HepG2 (cell line): Measurements from ENCODE around the gene CNTFR. TPM values are rescaled to one million over a fixed set of nuclear protein-coding genes. Genes with fewer than 3 reads are reported as not detected.

Source experiments
- ATAC-seq: fragments of 200-7000 bp; cut with Tn5 transposase; 3 replicates; pipeline ENCODE4 v1.9.1; 2020; ENCODE audit warnings: mild to moderate bottlenecking, moderate library complexity
- BruUV-seq: library from RNA; stranded (reverse); fragments of 400-500 nt; replicated peaks from 2 replicates; lab custom pipeline; 2021; lab: Mats Ljungman, UMichigan
- CTCF ChIA-PET: fragments of 300-600 bp; formaldehyde crosslinking; extraction: SDS; loops from one replicate; lab custom pipeline; 2021; ENCODE audit warnings: low total read pairs, inconsistent platforms, low intra/inter-chr PET ratio; lab: Yijun Ruan, JAX
- POLR2A ChIA-PET: fragments of 350-600 bp; sonication (Branson Sonifier 250); formaldehyde crosslinking; loops from one replicate; lab custom pipeline; 2020; ENCODE audit warnings: antibody characterized with exemption, inconsistent platforms; lab: Yijun Ruan, JAX
- DNase-seq: peaks from one replicate; pipeline ENCODE4 v3.0.0-alpha.2; 2015; ENCODE audit warnings: low spot score
- FAIRE-seq: peaks from 3 replicates; lab custom pipeline; 2011; peaks lifted over from hg19 to GRCh38; lab: Jason Lieb, UNC
- H2AFZ ChIP-seq: one replicate; pipeline ENCODE4 v1.6.1; 2011; ENCODE audit warnings: low read length, inconsistent platforms
- H3K27ac ChIP-seq: fragments of 300-600 bp; 3 replicates; pipeline ENCODE4 v1.8.0; 2011; ENCODE audit warnings: mixed run types, mild to moderate bottlenecking, mixed read lengths, low read length, inconsistent platforms; ENCODE audit not compliant: insufficient read depth; ENCODE audit errors: extremely low read length
- H3K27me3 ChIP-seq, 2 experiments: fragments of 200-600 bp in 1 of 2; 2 replicates in 1 of 2; 3 replicates in 1 of 2; pipeline versions ENCODE4 v1.6.0 to v1.8.0; 2011; ENCODE audit warnings: low read length in 2 of 2, mild to moderate bottlenecking in 2 of 2, moderate library complexity in 2 of 2, inconsistent platforms in 1 of 2; ENCODE audit not compliant: insufficient read depth in 2 of 2, control insufficient read depth in 1 of 2
- H3K36me3 ChIP-seq, 2 experiments: fragments of 200-600 bp in 1 of 2; replicated peaks in 1 of 2; 2 replicates in 1 of 2; 3 replicates in 1 of 2; pipeline versions ENCODE4 v1.5.1 to v1.8.0; 2011; ENCODE audit warnings: low read length in 2 of 2, inconsistent platforms in 1 of 2; ENCODE audit not compliant: insufficient read depth in 2 of 2, control insufficient read depth in 1 of 2
- H3K4me1 ChIP-seq: 2 replicates; pipeline ENCODE4 v1.5.1; 2012; ENCODE audit warnings: low read length, inconsistent platforms; ENCODE audit not compliant: insufficient read depth
- H3K4me2 ChIP-seq: 2 replicates; pipeline ENCODE4 v1.6.0; 2011; ENCODE audit warnings: low read depth, low read length, inconsistent platforms
- H3K4me3 ChIP-seq, 3 experiments: fragments of 200-600 bp in 1 of 3; sonication (generic), shearing (Covaris generic) in 1 of 3; replicated peaks in 1 of 3; 2 replicates each; pipeline ENCODE4 v1.5.1; 2011 to 2016; ENCODE audit warnings: low read length in 3 of 3, inconsistent platforms in 2 of 3, low read depth in 2 of 3, mild to moderate bottlenecking in 2 of 3, control low read depth in 1 of 3, mixed read lengths in 1 of 3; ENCODE audit not compliant: insufficient read depth in 1 of 3
- H3K79me2 ChIP-seq: one replicate; pipeline ENCODE4 v1.6.1; 2011; ENCODE audit warnings: low read length, inconsistent platforms; ENCODE audit not compliant: insufficient read depth
- H3K9ac ChIP-seq: 2 replicates; pipeline ENCODE4 v1.6.0; 2011; ENCODE audit warnings: mild to moderate bottlenecking, low read depth, low read length, inconsistent platforms; ENCODE audit not compliant: insufficient read depth
- H3K9me3 ChIP-seq: 2 replicates; pipeline ENCODE4 v1.5.1; 2012; ENCODE audit warnings: mild to moderate bottlenecking, low read length
- H4K20me1 ChIP-seq: 2 replicates; pipeline ENCODE4 v1.6.0; 2011; ENCODE audit warnings: inconsistent platforms, mild to moderate bottlenecking, low read length, moderate library complexity; ENCODE audit not compliant: insufficient read depth
- GLI4 ChIP-seq: sonication (generic); formaldehyde crosslinking; IDR thresholded peaks from 2 replicates; pipeline ENCODE4 v1.5.1; 2020; ENCODE audit warnings: missing genetic modification reagents, mild to moderate bottlenecking, moderate library complexity, borderline replicate concordance
- KLF12 ChIP-seq: sonication (generic); formaldehyde crosslinking; IDR thresholded peaks from 2 replicates; pipeline ENCODE4 v1.4.0; 2020; ENCODE audit warnings: missing genetic modification reagents, borderline replicate concordance
- KLF9 ChIP-seq: IDR thresholded peaks from 2 replicates; pipeline ENCODE4 v1.6.1; 2016; ENCODE audit warnings: low read depth
- NR2F2 ChIP-seq: IDR thresholded peaks from 2 replicates; pipeline ENCODE4 v1.6.1; 2012; ENCODE audit warnings: low read depth, inconsistent platforms, borderline replicate concordance
- SP2 ChIP-seq: sonication (generic); formaldehyde crosslinking; IDR thresholded peaks from 2 replicates; pipeline ENCODE4 v1.5.1; 2020; ENCODE audit warnings: mild to moderate bottlenecking, missing genetic modification reagents
- WIZ ChIP-seq: sonication (generic); formaldehyde crosslinking; IDR thresholded peaks from 2 replicates; pipeline ENCODE4 v1.5.1; 2020; ENCODE audit warnings: mild to moderate bottlenecking, missing genetic modification reagents
- ZBTB42 ChIP-seq: sonication (generic); formaldehyde crosslinking; IDR thresholded peaks from 2 replicates; pipeline ENCODE4 v1.5.0; 2020; ENCODE audit warnings: mild to moderate bottlenecking, missing genetic modification reagents
- ZHX2 ChIP-seq, 2 experiments: sonication (generic) in 1 of 2; formaldehyde crosslinking in 1 of 2; IDR thresholded peaks; 2 replicates each; pipeline versions ENCODE4 v1.6.1 to v1.9.0; 2014 to 2022; ENCODE audit warnings: antibody characterized with exemption in 1 of 2, borderline replicate concordance in 1 of 2, inconsistent platforms in 1 of 2, low read depth in 1 of 2, missing genetic modification reagents in 1 of 2
- ZNF609 ChIP-seq: sonication (generic); formaldehyde crosslinking; IDR thresholded peaks from 2 replicates; pipeline ENCODE4 v1.4.0; 2020; ENCODE audit warnings: mild to moderate bottlenecking, missing genetic modification reagents, borderline replicate concordance
- ZNF784 ChIP-seq: sonication (generic); formaldehyde crosslinking; IDR thresholded peaks from 2 replicates; pipeline ENCODE4 v1.5.1; 2020; ENCODE audit warnings: missing genetic modification reagents, mild to moderate bottlenecking, borderline replicate concordance
- ZSCAN29 ChIP-seq: sonication (generic); formaldehyde crosslinking; conservative IDR thresholded peaks from 2 replicates; pipeline ENCODE4 v1.4.0; 2020; ENCODE audit warnings: mild to moderate bottlenecking, missing genetic modification reagents
- WGBS: methylation state at CpG from one replicate; pipeline ENCODE4 v1.1.6; 2017; ENCODE audit warnings: low lambda C conversion rate; 5-methylcytosine and 5-hydroxymethylcytosine counted together
- in situ Hi-C: cut with HindIII; loops from 2 replicates; pipeline ENCODE4 v1.10.0; 2017; ENCODE audit warnings: low pct_unique_long_range_greater_than_20kb; ENCODE audit not compliant: extremely low pct_ligation_motif_present
- intact Hi-C: fragments of 100-400 bp; cut with micrococcal nuclease; formaldehyde crosslinking; loops from one replicate; pipeline ENCODE4 v1.10.0; 2022; ENCODE audit not compliant: unreplicated experiment
- polyA plus RNA-seq, 8 experiments: library from polyadenylated mRNA; depleted of rRNA in 3 of 8; stranded (reverse) in 7 of 8; unstranded in 1 of 8; fragments of >200 nt; fragmentation: Illumina TruSeq in 4 of 8; extraction: Trizol in 4 of 8; gene quantifications; 2 replicates each; pipeline versions ENCODE4 v1.2.1 to v1.2.3, GENCODE V29; 2011 to 2016; ENCODE audit warnings: low read depth in 4 of 8, missing spikeins in 1 of 8, mixed read lengths in 1 of 8; ENCODE audit not compliant: insufficient read depth in 1 of 8
- total RNA-seq, 5 experiments: library from RNA; depleted of rRNA; stranded (reverse); fragments of >200 nt; fragmentation: Illumina TruSeq; extraction: Trizol; gene quantifications; 2 replicates each; pipeline ENCODE4 v1.2.3, GENCODE V29; 2016; ENCODE audit warnings: low read depth in 1 of 5

CNTFR gene
- total and polyA plus RNA-seq, 2 of the 13 experiments (the other 11 are each of a cell fraction or from before 2014, with no cell fraction given) = not detected

GRCh38 chr9:34541540-34541939 lies 48.0 kb downstream of the CNTFR start (continued):
- no peak for TF ChIP-seq ZHX2 (IDR thresholded peaks at IDR 0.05; ENCODE audit: low read depth)
- TF ChIP-seq ZHX2 (CRISPR knock-in tag; IDR thresholded peaks at IDR 0.05; ENCODE audit: borderline replicate concordance) = no peak
- TF ChIP-seq, all 625 proteins: peak for 0

GRCh38 chr9:34540827-34541226 lies 48.7 kb downstream of the CNTFR start:
- TF ChIP-seq KLF12 (CRISPR knock-in tag) (no peak), ZBTB42 (CRISPR knock-in tag) (no peak), KLF9 (CRISPR knock-in tag) (no peak), WIZ (CRISPR knock-in tag) (no peak), ZNF609 (no peak), ZNF784 (no peak), GLI4 (CRISPR knock-in tag) (no peak), SP2 (no peak), ZSCAN29 (CRISPR knock-in tag) (no peak), NR2F2 (no peak)
- H2AFZ ChIP-seq = no peak overlapping the region
- BruUV-seq = no TSS peak
- no peaks in the 10 kb centered on the region for H3K79me2 ChIP-seq
- intact Hi-C loops (no loop called here), in situ Hi-C loops (no loop called here)
- peaks cover 18% of the 10 kb centered on the region for H3K4me1 ChIP-seq
- ChIA-PET CTCF (no interaction called here), POLR2A (no interaction called here)
- no peak for FAIRE-seq
- WGBS = 25% methylated on average over 2 of the region's 2 CpGs
- H3K4me3 ChIP-seq = no peak overlapping the region
- H3K9me3 ChIP-seq = no peaks in the 10 kb centered on the region
- no peaks in the 10 kb centered on the region for H4K20me1 ChIP-seq
- H3K9ac ChIP-seq = no peak overlapping the region
- H3K27ac ChIP-seq = no peak overlapping the region
- no peak for ATAC-seq
- no peaks in the 10 kb centered on the region for H3K36me3 ChIP-seq
- H3K4me2 ChIP-seq = no peak overlapping the region
- no peak for DNase-seq
- peaks cover 2 to 14% of the 10 kb centered on the region in 2 experiments; a peak in 3 of 5 replicates for H3K27me3 ChIP-seq
